ENCODE data around the gene SH3PXD2B. TPM values are rescaled to one million over a fixed set of nuclear protein-coding genes. Genes with fewer than 3 reads are reported as not detected.

SH3PXD2B gene
- total and polyA plus RNA-seq, 2 of the 13 experiments (the other 11 are each of a cell fraction or from before 2014, with no cell fraction given), result 3.4 to 4.6 TPM

GRCh38 chr5:172347496-172348052, 106.8 kb downstream of the SH3PXD2B start (continued):
- TF ChIP-seq ZNF710 (CRISPR knock-in tag; IDR thresholded peaks at IDR 0.05; ENCODE audit: borderline replicate concordance) (no peak), ZSCAN29 (CRISPR knock-in tag; conservative IDR thresholded peaks at IDR 0.05) (no peak), ZNF737 (CRISPR knock-in tag; IDR thresholded peaks at IDR 0.05; ENCODE audit: borderline replicate concordance) (no peak), IKZF5 (CRISPR knock-in tag; IDR thresholded peaks at IDR 0.05) (no peak), DDIT3 (CRISPR knock-in tag; IDR thresholded peaks at IDR 0.05) (no peak), TFE3 (CRISPR knock-in tag; IDR thresholded peaks at IDR 0.05) (no peak)

GRCh38 chr5:172345881-172346280, 108.4 kb downstream of the SH3PXD2B start:
- WGBS (ENCODE audit: low lambda C conversion rate), result 85% methylated on average over 10 of the region's 11 CpGs
- Histone ChIP-seq H4K20me1 (ENCODE audit: insufficient read depth, low read length) (no peaks in the 10 kb centered on the region), H3K79me2 (ENCODE audit: insufficient read depth, low read length) (no peaks in the 10 kb centered on the region), H3K9me3 (ENCODE audit: low read length) (no peaks in the 10 kb centered on the region), H2AFZ (ENCODE audit: low read length) (no peak overlapping the region), H3K4me3 (replicated peaks in 1 of 3; ENCODE audit: insufficient read depth in 1 of 3, low read depth in 2 of 3, low read length in 3 of 3) (no peak overlapping the region), H3K27me3 (ENCODE audit: control insufficient read depth in 1 of 2, insufficient read depth in 2 of 2, low read length in 2 of 2) (no peaks in the 10 kb centered on the region), H3K27ac (ENCODE audit: extremely low read length, insufficient read depth, low read length) (no peak overlapping the region), H3K4me1 (ENCODE audit: insufficient read depth, low read length) (peaks cover 1% of the 10 kb centered on the region), H3K9ac (ENCODE audit: insufficient read depth, low read depth, low read length) (no peak overlapping the region), H3K4me2 (ENCODE audit: low read depth, low read length) (no peak overlapping the region), H3K36me3 (replicated peaks in 1 of 2; ENCODE audit: control insufficient read depth in 1 of 2, insufficient read depth in 2 of 2, low read length in 2 of 2) (0 out of 5 replicates have a peak, but pooled peaks cover 0 to 2% of the 10 kb centered on the region in 2 experiments)
- ChIA-PET POLR2A (no interaction called here), CTCF (ENCODE audit: low intra/inter-chr PET ratio, low total read pairs) (no interaction called here)
- FAIRE-seq (no peak), ATAC-seq (no peak), DNase-seq (ENCODE audit: low spot score) (no peak)
- TF ChIP-seq PAWR (CRISPR knock-in tag; IDR thresholded peaks at IDR 0.05; ENCODE audit: borderline replicate concordance), result no peak
- TF ChIP-seq ZFP91 (CRISPR knock-in tag; IDR thresholded peaks at IDR 0.05; ENCODE audit: borderline replicate concordance), result no peak
- TF ChIP-seq ZNF280D (CRISPR knock-in tag; IDR thresholded peaks at IDR 0.05), result no peak
- TF ChIP-seq ZBTB26 (CRISPR knock-in tag; IDR thresholded peaks at IDR 0.05; ENCODE audit: borderline replicate concordance), result no peak
- intact Hi-C loops (cut with micrococcal nuclease; ENCODE audit: unreplicated experiment), result no loop called here
- BruUV-seq (replicated peaks), result no TSS peak
- in situ Hi-C loops (cut with HindIII; ENCODE audit: extremely low pct_ligation_motif_present, low pct_unique_long_range_greater_than_20kb), result no loop called here
